Measurements from ENCODE around the gene TRRAP. TPM values are rescaled to one million over a fixed set of nuclear protein-coding genes. Genes with fewer than 3 reads are reported as not detected.

The TRRAP gene
- total and polyA plus RNA-seq, 2 of the 8 experiments (the other 6 are each of a cell fraction or from before 2014, with no cell fraction given) = 21.7 to 48.6 TPM

GRCh38 chr7:98917331-98917730 lies 39.0 kb downstream of the TRRAP start:
- Histone ChIP-seq H3K14ac (ENCODE audit: insufficient read length) (no peak overlapping the region), H2BK12ac (ENCODE audit: low read depth, low read length) (no peak overlapping the region), H3K18ac (ENCODE audit: extremely low read depth, low read length) (no peak overlapping the region), H3K79me2 (ENCODE audit: control insufficient read depth in 1 of 2, insufficient read depth in 2 of 2, low read length in 2 of 2) (no peaks in the 10 kb centered on the region), H3K23ac (ENCODE audit: insufficient read length) (no peak overlapping the region), H3K4me1 (replicated peaks in 1 of 4; ENCODE audit: control insufficient read depth in 3 of 4, insufficient read depth in 4 of 4, low read length in 3 of 4) (no peaks in the 10 kb centered on the region), H2BK15ac (ENCODE audit: low read length) (no peak overlapping the region), H3K4me2 (ENCODE audit: insufficient read depth in 1 of 2, low read depth in 2 of 2, low read length in 2 of 2) (no peak overlapping the region), H3K79me1 (ENCODE audit: low read depth, low read length) (peaks cover 2% of the 10 kb centered on the region; the same call in 1 of the 2 replicates), H2BK5ac (ENCODE audit: low read depth, low read length) (no peak overlapping the region), H4K20me1 (replicated peaks in 1 of 2; ENCODE audit: control insufficient read depth in 1 of 2, insufficient read depth in 2 of 2, low read length in 2 of 2) (peaks cover 3 to 12% of the 10 kb centered on the region in 2 experiments), H3K36me3 (ENCODE audit: control insufficient read depth in 2 of 4, insufficient read depth in 4 of 4, low read length in 3 of 4) (peaks cover 17 to 63% (median 43%) of the 10 kb centered on the region in 4 experiments), H3K27me3 (replicated peaks in 1 of 4; ENCODE audit: control insufficient read depth in 3 of 4, extremely low read depth in 1 of 4, insufficient read depth in 3 of 4, low read length in 3 of 4) (no peaks in the 10 kb centered on the region), H3K9me3 (ENCODE audit: insufficient read depth in 2 of 2, low read depth in 1 of 2, low read length in 1 of 2) (no peaks in the 10 kb centered on the region), H2AFZ (ENCODE audit: low read length) (no peak overlapping the region), H2BK20ac (ENCODE audit: low read length) (no peak overlapping the region), H4K91ac (replicated peaks; ENCODE audit: insufficient read length, low read length) (no peak overlapping the region), H4K5ac (ENCODE audit: insufficient read length, low read depth, low read length) (no peak overlapping the region), H3K27ac (ENCODE audit: low read depth, low read length) (no peak overlapping the region), H3K4ac (replicated peaks; ENCODE audit: insufficient read length, low read depth, low read length) (no peak overlapping the region), H2BK120ac (replicated peaks; ENCODE audit: low read depth, low read length) (no peak overlapping the region), H3K4me3 (ENCODE audit: extremely low read depth in 1 of 4, insufficient read depth in 2 of 4, low read depth in 3 of 4, low read length in 4 of 4) (no peak overlapping the region), H2AK5ac (ENCODE audit: low read depth, low read length) (no peak overlapping the region), H3K23me2 (ENCODE audit: low read depth, low read length) (no peaks in the 10 kb centered on the region), H3K56ac (replicated peaks; ENCODE audit: insufficient read length, low read depth, low read length) (no peak overlapping the region), H4K8ac (ENCODE audit: extremely low read depth, insufficient read depth, low read length) (no peak overlapping the region), H3K9ac (replicated peaks in 1 of 4; ENCODE audit: extremely low read depth in 1 of 4, low read depth in 3 of 4, low read length in 3 of 4) (no peak overlapping the region)
- DNase-seq (ENCODE audit: low read depth in 1 of 2, low spot score in 2 of 2) (no peak), FAIRE-seq (no peak)
- CTCF ChIA-PET (ENCODE audit: partially characterized antibody) = interaction anchor here (0.6 kb wide), 1 partner anchor 20 kb away, joined by 3 read pairs; no protein-coding TSS in a partner anchor
- POLR2A ChIA-PET (ENCODE audit: partially characterized antibody) = no interaction called here
- WGBS, 2 experiments (ENCODE audit: extremely low coverage in 1 of 2, insufficient coverage in 1 of 2, insufficient read length in 1 of 2, insufficient replicate concordance in 2 of 2, low coverage in 1 of 2, low lambda C conversion rate in 2 of 2, missing lambda C conversion rate in 1 of 2) = 92% methylated on average over 12 of the region's 12 CpGs; no CpG with 5 or more reads in 1 of the 2 experiments
- TF ChIP-seq RBBP5 (IDR thresholded peaks at IDR 0.05; ENCODE audit: borderline replicate concordance, low read depth, low read length) = no peak
- TF ChIP-seq SIRT6 (IDR thresholded peaks at IDR 0.05; ENCODE audit: low read length) = no peak
- TF ChIP-seq, protein P1, sequence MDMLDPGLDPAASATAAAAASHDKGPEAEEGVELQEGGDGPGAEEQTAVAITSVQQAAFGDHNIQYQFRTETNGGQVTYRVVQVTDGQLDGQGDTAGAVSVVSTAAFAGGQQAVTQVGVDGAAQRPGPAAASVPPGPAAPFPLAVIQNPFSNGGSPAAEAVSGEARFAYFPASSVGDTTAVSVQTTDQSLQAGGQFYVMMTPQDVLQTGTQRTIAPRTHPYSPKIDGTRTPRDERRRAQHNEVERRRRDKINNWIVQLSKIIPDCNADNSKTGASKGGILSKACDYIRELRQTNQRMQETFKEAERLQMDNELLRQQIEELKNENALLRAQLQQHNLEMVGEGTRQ (IDR thresholded peaks at IDR 0.05; ENCODE audit: low read length) = no peak
- no peak for TF ChIP-seq POU5F1 (IDR thresholded peaks at IDR 0.05; ENCODE audit: low read depth, low read length)
- no peak for TF ChIP-seq JUND (IDR thresholded peaks at IDR 0.05; ENCODE audit: low read length)

Measured in H1 (cell line).